Measurements from ENCODE around the gene ZMYND8. TPM values are rescaled to one million over a fixed set of nuclear protein-coding genes. Genes with fewer than 3 reads are reported as not detected.

ZMYND8 gene
- total RNA-seq, 1 donor from 2014 or later, result 45.7 TPM

- Histone ChIP-seq H3K36me3 (peaks cover 33% of the 10 kb centered on the region), H3K4me1 (peaks cover 24% of the 10 kb centered on the region), H3K27me3 (no peaks in the 10 kb centered on the region), H3K9me3 (no peaks in the 10 kb centered on the region), H3K27ac (no peak overlapping the region), H3K4me3 (no peak overlapping the region)
- ATAC-seq (no peak), DNase-seq (no peak)
- TF ChIP-seq, protein P1, sequence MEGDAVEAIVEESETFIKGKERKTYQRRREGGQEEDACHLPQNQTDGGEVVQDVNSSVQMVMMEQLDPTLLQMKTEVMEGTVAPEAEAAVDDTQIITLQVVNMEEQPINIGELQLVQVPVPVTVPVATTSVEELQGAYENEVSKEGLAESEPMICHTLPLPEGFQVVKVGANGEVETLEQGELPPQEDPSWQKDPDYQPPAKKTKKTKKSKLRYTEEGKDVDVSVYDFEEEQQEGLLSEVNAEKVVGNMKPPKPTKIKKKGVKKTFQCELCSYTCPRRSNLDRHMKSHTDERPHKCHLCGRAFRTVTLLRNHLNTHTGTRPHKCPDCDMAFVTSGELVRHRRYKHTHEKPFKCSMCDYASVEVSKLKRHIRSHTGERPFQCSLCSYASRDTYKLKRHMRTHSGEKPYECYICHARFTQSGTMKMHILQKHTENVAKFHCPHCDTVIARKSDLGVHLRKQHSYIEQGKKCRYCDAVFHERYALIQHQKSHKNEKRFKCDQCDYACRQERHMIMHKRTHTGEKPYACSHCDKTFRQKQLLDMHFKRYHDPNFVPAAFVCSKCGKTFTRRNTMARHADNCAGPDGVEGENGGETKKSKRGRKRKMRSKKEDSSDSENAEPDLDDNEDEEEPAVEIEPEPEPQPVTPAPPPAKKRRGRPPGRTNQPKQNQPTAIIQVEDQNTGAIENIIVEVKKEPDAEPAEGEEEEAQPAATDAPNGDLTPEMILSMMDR (IDR thresholded peaks at IDR 0.05), result no peak
- intact Hi-C loops (cut with DNase I), result no loop called here
Observed at GRCh38 chr20:47252879-47253307, 103.6 kb downstream of the ZMYND8 start.

- Histone ChIP-seq H3K27ac (no peak overlapping the region), H3K4me1 (peaks cover 13% of the 10 kb centered on the region), H3K27me3 (no peaks in the 10 kb centered on the region), H3K9me3 (no peaks in the 10 kb centered on the region), H3K4me3 (no peak overlapping the region), H3K36me3 (peaks cover 49% of the 10 kb centered on the region)
- DNase-seq (no peak), ATAC-seq (no peak)
- intact Hi-C loops (cut with DNase I), result no loop called here
- TF ChIP-seq, protein P1 (IDR thresholded peaks at IDR 0.05), result no peak
Observed at GRCh38 chr20:47251154-47252020, 105.1 kb downstream of the ZMYND8 start.

GRCh38 chr20:47250360-47250759, 106.1 kb downstream of the ZMYND8 start:
- intact Hi-C loops (cut with DNase I), result no loop called here
- Histone ChIP-seq H3K27me3 (no peaks in the 10 kb centered on the region), H3K36me3 (peaks cover 59% of the 10 kb centered on the region), H3K4me1 (peaks cover 13% of the 10 kb centered on the region), H3K4me3 (no peak overlapping the region), H3K9me3 (no peaks in the 10 kb centered on the region), H3K27ac (no peak overlapping the region)
- ATAC-seq, result no peak
- DNase-seq, result no peak
- TF ChIP-seq, protein P1 (IDR thresholded peaks at IDR 0.05), result no peak

DNA sequence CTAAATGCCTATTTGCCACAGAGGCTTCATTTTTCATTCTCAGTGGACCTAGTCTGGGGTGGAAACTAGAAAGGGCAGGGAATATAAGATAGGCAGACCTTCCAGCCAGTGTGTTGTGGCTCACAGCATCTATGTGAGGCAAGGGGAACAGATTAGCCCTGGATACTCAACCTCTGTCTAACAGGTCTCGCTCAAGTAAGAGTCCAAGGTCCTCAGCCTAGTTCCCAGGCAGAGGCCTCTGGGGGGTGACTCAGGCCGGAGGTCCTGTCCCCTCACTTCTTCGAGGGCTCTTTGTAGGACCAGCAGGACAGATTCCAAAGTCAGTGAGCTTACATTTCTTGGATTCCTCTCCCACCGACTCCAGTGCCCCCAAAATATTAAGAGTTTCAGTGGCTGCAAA, 106.6 kb downstream of the ZMYND8 start:
- H3K4me3 ChIP-seq, result no peak overlapping the region
- ATAC-seq (no peak), DNase-seq (no peak)
- no peaks in the 10 kb centered on the region for H3K27me3 ChIP-seq
- no peaks in the 10 kb centered on the region for H3K9me3 ChIP-seq
- peaks cover 63% of the 10 kb centered on the region for H3K36me3 ChIP-seq
- intact Hi-C loops (cut with DNase I), result no loop called here
- TF ChIP-seq, protein P1 (IDR thresholded peaks at IDR 0.05), result no peak
- H3K27ac ChIP-seq, result no peak overlapping the region
- H3K4me1 ChIP-seq, result peaks cover 13% of the 10 kb centered on the region

GRCh38 chr20:47248448-47248966, 108.0 kb downstream of the ZMYND8 start:
- TF ChIP-seq, protein P1 (IDR thresholded peaks at IDR 0.05), result no peak
- peaks cover 67% of the 10 kb centered on the region for H3K36me3 ChIP-seq
- ATAC-seq, result no peak

More at GRCh38 chr20:47248448-47248966, 108.0 kb downstream of the ZMYND8 start:
- Histone ChIP-seq H3K9me3 (no peaks in the 10 kb centered on the region), H3K4me3 (no peak overlapping the region), H3K4me1 (peaks cover 13% of the 10 kb centered on the region), H3K27me3 (no peaks in the 10 kb centered on the region), H3K27ac (no peak overlapping the region)
- intact Hi-C loops (cut with DNase I), result no loop called here
- DNase-seq, result no peak
